GM21447 (cell line): ENCODE results near the gene KNDC1.

Source experiments
- ATAC-seq: cut with Tn5 transposase; IDR thresholded peaks from one replicate; pipeline ENCODE4 v1.9.1; 2021; ENCODE audit not compliant: unreplicated experiment

The KNDC1 gene

DNA sequence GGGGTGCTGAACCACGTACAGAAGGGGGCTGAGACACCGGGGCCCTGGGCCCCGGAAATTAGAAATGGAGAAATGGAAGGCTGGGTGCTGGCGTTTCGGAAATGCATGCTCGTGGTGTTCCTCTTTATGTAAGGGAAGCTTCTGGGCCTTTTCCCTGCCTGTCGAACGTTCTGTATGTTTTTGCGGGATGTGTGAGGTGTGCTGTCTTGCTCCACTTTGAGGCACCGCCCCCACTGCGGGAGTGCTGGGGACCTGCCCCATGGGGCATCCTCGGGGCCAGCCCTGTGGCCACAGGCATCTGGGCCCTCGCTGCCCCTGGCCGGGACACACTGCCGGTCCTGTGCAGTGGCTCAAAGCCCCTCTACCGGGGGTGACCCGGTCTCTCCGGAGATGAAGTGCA is 75.9 kb downstream of the KNDC1 start:
- ATAC-seq, result no peak

GRCh38 chr10:133236401-133237240 is 76.6 kb downstream of the KNDC1 start:
- no peak for ATAC-seq

- no peak for ATAC-seq
These were observed 77.2 kb downstream of the KNDC1 start for GRCh38 chr10:133237241-133237587.

- ATAC-seq, result no peak
These were observed 77.8 kb downstream of the KNDC1 start, which contains the start of gene VENTX for GRCh38 chr10:133237588-133238465. Gene VENTX (plus strand): TSS chr10:133237855. CDS start chr10:133237915, 60 bp downstream.

DNA sequence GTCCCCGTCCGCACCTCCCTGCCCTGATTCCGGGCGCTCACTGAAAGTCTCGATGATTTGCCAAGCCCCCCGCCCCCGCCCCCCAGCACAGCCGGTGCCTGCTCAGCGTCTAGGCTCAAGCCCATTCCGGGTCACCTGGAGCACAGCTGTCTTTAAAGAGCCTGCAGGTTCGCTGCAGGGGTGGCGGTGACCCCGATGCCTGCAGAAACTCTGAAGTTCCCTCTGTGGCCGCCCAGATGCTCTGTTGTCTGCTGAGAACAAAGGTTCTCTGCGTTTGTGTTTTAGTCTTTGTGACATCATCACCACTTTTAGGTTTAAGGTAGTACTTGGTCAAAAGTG is 78.4 kb downstream of the KNDC1 start:
- ATAC-seq, result no peak

DNA sequence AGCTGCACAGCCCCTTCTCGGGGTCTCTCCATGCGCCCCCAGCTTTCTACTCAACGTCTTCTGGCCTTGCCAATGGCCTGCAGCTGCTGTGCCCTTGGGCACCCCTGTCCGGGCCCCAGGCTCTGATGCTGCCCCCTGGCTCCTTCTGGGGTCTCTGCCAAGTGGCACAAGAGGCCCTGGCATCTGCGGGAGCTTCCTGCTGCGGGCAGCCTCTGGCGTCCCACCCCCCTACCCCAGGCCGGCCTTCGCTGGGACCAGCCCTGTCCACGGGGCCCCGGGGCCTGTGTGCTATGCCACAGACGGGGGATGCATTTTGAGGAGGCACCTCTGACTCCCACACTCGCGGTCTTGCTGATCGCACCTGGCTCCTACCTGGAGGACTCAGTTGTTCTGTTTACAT is 80.0 kb downstream of the KNDC1 start:
- ATAC-seq, result no peak

DNA sequence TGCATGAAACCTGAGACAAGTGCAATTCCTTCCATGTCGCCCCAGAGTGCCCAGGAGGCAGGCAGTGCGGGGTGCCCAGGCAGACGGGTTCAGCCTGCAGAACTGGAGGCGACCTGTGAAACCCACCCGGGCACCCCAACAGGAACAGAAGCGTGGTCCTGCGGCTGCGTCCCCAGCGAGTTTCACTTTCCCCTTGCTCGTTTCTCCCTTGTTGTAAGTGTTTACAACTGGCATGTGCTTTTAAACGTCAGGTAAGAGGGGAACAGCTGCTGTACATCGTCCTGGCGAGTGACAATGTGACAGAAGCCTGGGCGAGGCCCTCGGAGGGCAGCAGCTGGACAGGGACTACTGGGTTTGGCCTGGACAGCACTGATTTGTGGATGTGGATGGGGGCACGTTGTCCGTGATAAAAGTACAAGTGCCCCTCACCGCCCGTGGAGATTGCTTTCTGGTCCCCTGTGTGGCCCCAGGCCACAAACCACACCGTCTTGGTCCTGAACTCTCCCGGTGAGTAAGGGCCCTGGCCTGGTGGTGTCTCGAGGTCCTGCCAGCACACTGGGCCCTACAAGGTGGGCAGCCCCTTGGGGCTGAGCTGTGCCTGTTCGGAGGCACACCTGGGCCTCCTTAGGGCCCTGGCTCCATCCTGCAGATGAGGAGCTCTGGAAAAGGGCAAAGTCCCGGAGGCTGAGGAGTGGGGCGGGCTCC is 81.6 kb downstream of the KNDC1 start:
- peak; percentile 88 for ATAC-seq

DNA sequence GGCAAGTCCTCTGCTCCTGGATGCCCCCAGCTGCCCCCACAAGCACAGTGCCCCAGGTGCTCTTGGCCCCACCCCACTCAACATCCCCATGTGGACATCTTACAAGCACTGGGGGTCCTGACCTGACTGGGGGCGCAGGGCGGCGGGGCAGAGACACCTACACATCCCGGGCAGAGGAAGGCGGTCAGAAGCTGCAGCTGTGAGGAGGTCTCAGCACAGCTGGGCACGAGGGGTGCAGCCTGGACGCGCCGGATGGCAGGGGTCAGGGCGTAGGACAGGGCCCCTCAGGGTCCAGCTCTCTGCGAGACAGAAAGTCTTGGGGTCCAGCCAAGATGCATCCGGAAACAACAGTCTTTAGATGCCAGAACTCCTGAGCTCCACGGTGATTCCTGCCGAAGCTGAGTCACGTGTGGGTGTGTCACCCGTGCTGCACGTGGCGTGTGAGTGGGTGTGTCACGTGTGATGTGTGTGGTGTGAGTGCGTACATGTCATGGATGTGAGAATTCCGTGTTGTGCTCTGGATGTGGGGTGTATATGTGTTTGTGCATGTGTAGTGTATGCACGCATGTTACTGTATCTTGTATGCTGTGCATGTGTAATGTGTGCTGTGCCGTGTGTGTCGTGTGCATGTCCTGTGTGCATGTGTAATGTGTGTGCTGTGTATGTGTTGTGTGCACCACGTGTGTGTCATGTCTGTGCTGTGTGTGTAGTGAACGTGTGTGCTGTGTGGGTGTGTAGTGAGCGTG is 82.8 kb downstream of the KNDC1 start:
- ATAC-seq, result no peak

DNA sequence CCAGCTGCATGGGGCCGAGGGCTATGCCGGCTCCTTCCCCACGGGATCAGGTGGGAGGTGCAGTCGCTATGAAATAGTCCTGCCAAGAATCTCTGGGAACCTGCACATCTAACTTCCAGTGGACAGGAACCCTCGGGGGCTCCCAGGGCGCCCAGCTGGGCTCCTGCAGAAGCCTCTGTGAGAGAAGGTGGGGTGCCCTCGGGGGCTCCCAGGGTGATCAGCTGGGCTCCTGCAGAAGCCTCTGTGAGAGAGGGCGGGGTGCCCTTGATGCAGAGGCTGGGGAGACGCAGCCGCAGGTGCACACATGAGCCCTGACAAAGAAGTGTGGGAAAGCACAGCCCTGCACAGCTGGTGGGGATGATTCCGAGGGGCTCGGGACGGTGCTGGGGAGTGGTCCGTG is 83.6 kb downstream of the KNDC1 start:
- no peak for ATAC-seq

GRCh38 chr10:133245439-133246235 is 85.6 kb downstream of the KNDC1 start:
- no peak for ATAC-seq

GRCh38 chr10:133246236-133246626 is 86.2 kb downstream of the KNDC1 start:
- no peak for ATAC-seq

DNA sequence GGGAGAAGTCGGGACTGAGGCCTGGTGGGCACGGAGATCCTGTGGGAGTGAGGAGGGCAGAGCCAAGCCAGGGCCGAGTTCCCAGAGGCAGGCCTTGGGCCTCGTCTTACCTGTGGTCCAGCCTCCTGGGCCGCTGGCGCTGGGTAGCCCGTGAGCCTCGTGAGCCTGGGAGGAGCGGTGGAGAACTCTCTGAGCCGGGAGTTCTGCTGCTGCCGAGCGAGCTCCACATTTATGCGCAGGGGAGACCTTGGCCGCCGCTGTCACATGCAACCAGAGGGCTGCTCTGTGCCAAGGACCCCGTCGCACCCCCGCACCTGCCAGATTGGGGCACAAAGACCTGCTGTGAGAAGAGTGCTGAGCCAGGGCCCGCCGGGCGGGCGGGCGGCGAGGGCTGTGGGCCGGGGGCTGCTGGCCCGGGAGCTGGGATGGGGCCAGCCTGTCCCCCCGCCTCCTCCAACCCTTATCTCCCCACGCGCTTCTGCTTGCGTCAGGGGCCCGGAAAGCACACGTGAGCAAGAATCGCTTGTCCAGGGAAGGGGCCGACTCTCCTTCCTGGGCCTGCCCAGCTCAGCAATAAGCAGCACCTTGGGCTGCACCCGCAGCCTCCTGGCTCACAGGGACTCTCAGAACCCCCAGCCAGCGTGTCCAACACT is 87.8 kb downstream of the KNDC1 start:
- no peak for ATAC-seq

DNA sequence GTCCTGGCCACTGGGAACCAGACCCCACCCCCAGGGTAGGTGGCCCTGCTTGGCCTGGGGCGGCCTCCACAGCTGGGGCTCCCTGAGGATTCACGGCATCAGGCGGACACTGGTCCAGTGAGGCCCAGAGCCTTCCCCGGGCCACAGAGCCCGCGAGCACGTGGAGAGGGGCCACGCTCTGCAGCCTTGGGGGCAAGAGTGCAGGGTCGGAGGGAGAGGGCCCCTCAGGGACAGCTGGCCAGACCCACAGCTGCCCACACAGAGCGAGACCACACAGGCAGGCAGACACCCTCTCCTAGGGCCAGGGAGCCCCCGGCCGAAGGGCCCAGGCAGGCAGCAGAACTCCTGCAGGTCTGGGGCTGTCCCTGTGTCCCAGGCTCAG is 88.3 kb downstream of the KNDC1 start:
- no peak for ATAC-seq

DNA sequence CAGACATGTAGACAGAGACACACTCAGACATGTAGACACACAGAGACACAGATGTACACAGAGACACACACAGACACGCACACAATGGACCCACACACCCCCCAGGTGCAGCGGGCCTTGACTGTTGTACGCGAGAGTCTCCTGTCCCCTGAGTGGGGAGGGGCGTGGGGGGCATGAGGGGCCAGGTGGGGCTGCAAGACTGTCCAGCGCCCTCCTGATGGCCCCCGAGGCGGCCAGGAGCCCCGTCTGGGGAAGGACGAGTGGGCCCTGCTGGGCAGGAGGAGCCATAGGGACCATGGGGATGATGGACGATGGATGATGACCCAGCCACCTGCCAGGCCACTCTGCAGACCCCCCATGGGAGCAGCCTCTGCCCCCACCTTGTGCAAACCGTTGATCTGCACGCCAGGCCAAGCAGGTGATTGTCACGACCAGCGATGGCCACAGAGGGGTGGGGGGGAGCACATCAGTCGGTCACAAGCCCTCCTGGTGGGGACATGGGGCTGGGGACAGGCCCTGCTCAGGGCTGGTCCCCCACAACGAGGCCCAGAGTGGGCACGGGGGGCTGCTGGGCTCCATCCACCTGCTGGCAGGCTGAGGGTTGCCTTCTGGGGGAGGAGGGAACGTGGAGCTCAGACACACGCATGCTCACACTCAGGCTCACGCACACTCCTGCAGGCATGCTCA is 89.2 kb downstream of the KNDC1 start:
- ATAC-seq, result no peak

DNA sequence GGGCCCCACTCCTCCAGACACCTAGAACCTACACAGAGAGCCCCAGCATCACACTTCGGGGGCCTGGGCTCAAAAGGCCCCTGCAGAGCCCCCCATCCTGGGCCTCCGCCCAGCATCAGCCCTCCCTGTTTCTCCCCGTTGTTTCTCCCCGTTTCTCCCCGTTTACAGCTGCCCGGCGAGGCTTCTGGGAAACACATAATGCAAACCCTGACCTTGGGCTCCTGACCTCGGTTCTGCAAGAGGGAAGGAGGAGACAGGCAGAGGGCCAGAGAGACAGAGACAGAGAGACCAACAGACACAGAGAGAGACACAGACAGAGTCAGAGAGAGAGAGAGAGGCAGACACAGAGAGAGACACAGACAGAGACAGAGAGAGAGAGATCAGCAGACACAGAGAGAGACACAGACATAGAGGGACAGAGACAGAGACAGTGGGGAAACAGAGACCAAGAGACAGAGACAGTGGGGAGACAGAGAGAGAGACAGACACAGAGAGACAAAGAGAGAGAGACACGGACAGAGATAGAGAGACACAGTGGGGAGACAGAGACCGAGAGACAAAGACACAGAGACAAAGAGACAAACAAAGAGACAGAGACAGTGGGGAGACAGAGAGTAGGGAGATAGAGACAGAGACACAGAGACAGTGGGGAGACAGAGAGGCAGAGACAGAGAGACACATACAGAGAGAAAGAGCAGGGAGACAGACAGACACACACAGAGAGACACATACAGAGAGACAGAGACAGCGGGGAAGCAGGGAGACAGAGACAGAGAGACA is 90.1 kb downstream of the KNDC1 start:
- no peak for ATAC-seq

DNA sequence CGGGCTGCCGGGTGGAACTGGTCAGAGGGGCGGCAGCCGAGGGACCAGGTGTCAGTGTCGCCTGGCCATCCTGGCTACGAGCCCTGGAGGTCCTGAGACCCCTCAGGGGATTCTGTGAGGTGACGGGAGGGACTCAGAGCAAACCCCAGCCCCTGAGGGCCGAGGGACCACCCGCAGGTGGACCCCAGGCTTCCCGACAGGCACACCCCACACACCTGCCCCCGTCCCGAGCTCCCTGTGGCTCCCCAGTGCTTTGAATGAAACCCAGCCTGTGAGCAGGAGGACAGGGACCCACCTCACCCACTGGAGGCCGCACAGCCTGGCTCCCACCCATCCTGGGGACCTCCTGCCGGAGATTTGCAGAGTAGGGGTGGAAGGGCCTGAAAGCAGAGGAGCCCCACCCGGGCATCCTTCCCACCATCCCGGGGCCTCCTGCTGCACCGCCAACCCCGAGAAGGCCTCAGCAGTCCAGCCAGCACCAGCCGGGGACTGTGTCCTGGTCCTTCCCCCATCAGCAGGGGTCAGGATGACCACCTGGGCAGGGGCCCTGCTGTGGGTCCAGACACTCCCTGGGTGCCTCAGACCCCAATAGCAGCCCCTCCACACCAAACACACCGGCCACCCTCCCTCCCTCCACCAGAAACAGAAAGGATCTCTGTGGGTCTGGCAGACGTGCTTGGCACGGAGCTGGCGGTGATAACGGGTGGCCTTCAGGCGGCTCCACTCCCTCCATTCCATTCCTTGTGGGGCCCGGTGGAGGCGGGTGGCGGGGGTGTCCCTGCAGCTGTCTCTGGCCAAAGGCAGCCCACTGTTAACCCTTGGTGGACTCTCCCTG is 91.6 kb downstream of the KNDC1 start:
- no peak for ATAC-seq

DNA sequence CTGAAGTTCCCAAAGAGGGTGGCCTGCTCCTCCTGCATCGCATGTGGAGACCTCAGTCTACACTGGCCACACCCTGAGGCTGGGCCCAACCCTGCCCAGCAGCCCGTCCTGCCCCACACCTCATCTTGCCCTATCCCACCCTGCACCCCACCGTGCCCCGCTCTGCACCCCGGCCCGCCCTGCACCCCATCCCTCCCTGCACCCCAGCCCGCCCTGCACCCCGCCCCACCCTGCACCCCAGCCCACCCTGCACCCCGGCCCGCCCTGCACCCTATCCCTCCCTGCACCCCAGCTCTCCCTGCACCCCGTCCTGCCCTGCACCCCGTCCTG is 92.2 kb downstream of the KNDC1 start:
- no peak for ATAC-seq
